GM21526 (cell line): ENCODE results near the gene SH2D4B.

Source experiments
- ATAC-seq: cut with Tn5 transposase; IDR thresholded peaks from one replicate; pipeline ENCODE4 v1.9.1; 2021; ENCODE audit warnings: moderate library complexity; ENCODE audit not compliant: unreplicated experiment, low FRiP score

The SH2D4B gene

DNA sequence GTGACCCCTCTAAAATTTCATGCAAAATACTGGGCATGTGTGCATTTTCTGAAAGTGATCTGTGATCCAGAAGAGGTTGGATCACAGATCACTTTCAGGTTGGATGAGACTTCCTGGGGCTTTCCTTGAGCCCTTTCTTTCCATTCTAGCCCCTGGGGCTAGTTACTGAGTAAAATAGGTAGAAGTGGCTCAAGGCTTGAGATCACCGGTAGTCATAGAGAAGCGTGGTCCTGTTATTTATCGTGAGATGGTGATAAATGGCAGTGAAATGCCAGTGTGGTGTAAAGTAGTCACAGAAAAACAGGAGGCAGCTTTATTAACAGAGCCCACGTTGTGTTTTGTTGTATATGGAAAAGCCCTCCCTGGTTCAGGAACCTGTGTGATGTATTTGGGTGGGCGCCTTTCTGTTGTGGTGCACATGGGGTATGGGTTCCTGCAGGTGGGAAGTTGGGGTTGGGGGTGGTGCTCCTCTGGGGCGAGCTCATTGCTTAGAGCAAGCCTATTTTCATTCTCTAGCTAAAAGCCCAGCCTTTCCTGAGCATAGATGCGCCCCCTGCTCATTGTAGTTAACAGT is 34.0 kb upstream of the SH2D4B start:
- ATAC-seq: no peak

DNA sequence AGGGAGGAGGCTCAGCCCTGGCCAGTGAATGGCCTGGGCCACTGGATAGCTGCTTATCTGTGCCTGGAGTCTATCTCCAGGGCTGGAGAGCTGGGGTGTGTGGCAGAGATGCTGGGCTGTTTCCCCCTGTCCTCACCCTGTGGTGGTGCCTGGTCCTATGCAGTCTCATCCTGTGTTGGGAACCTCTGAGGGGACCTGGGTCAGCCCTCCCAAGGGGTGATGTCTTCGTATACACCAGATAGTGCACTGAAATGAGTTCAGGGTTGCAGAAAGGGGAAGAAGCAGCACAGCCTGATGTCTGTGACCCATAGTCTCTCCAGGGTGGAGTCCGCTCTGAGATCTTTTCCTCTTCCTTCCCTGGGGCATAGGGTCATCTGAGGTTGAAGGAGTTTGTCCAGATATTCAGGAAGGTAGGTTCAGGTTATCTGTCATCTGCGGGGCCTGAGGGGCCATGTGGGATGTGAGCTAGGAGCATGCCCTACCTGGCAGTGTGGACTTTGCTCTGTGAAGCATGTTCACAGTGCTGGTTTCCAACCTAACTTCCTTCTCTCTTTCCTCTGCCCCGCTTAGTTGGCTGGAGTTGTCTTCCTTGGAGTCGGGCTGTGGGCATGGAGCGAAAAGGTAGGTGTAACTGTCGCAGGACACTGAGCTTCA is 33.4 kb upstream of the SH2D4B start:
- ATAC-seq: no peak

DNA sequence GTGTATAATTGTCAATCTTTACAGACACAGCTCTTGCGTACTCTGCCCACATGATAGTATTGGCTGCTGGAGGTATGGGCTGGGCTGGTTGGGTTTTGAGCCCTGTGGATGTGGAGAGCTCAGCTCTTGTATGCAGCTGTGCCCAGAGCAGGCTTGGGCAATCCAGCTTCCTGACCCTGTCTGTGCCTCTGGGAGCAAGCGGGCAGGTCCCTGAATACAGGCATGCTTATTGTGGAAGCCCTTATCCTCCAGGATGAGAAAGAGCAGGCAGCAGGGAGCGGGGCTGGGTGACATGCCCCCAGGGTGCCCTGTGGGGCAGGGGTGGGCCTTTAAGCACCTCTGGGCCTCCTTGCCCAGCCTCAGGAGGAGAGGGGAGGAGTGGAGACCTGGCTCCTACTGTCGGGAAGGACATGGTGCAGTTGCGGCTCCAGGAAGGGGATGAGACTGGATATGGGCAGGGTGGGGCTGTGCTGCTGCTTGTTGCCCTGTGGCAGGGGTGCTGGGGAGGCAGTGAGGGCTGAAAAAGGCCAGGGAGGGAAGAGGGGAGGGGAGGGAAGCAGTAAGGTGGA is 32.7 kb upstream of the SH2D4B start:
- ATAC-seq: peak; percentile 7

DNA sequence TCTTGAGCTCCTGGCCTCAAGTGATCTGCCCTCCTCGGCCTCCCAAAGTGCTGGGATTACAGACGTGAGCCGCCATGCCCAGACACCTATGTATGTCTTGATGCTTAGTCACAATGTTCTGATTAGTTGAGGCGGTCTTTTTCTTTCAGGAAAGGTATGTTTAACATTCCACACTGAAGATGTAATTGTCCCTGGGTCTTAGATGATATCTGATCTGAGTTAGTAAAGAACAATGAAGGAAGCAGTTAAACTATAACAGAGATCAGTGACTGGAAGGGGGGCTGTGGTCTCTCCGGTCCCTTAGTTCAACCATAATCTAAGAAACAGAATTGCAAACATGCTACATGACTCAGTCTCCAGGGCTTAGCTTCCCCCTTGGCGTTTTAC is 31.5 kb upstream of the SH2D4B start:
- ATAC-seq: no peak

DNA sequence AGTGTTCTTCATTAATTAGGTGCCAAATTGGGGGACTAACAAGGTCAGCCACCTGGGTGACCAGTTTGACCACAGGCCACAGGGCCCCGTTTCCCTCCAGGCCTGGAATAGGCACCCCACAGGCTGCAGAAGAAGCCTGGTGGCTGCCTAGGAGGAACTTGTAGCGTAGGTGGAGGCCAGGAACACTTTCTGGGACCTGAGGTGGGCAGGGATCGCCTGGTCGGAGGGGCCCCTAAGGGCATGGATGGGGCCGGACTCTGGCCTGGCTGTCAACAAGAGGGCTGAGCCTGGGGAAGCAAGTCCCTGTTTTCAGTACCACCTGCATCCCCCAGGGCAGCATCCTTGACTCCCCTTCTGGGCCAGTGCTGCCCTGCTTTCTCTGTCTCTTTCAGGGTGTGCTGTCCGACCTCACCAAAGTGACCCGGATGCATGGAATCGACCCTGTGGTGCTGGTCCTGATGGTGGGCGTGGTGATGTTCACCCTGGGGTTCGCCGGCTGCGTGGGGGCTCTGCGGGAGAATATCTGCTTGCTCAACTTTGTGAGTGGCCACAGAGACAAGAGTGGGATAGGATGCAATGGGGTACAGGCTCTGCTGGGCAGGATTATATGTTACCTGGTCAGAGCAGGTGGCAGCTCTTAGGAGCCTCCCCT is 30.7 kb upstream of the SH2D4B start:
- ATAC-seq: no peak

DNA sequence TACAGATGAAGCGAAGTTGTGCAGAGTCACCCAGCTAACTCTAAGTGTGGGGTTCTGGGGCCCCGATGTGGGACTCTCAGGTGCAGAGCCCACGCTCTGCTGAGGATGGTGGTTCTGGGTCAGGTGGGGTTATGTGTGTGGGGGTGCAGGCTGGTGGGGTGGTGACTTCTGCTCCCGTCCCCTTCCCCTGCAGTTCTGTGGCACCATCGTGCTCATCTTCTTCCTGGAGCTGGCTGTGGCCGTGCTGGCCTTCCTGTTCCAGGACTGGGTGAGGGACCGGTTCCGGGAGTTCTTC is 28.6 kb upstream of the SH2D4B start:
- ATAC-seq: no peak

DNA sequence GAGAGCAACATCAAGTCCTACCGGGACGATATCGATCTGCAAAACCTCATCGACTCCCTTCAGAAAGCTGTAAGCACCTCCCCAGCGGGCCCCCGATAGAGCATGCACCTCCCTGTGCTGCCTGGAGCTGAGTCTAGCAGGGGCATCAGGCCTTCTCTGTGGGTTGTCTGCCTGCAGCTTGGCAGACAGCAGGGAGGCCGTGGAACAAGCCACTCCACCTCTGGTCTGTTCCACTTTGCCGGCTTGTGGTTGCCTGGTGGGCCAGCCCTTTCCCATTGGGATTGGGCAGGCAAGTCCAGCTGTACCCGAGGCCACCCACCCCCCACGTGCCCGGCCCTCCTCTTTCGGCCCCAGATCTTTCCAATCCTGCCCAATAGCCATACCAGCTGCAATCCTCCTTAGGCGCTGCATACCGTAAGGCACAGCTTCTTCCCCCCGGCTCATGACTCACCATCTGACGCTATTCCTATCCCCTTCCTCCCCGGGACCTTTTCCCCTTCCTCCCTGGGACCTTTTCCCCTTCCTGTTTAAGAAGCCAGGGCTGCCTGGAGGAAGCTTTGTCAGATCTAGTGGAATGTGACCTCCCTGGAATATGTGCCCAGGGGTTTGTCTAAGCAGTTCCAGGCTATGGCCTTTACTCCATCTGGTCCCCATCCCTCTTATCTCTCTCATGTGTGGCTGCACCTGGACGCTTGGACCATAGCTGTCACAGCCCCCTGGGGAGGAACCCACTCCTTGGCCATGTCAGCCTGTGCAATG is 28.1 kb upstream of the SH2D4B start:
- ATAC-seq: no peak

DNA sequence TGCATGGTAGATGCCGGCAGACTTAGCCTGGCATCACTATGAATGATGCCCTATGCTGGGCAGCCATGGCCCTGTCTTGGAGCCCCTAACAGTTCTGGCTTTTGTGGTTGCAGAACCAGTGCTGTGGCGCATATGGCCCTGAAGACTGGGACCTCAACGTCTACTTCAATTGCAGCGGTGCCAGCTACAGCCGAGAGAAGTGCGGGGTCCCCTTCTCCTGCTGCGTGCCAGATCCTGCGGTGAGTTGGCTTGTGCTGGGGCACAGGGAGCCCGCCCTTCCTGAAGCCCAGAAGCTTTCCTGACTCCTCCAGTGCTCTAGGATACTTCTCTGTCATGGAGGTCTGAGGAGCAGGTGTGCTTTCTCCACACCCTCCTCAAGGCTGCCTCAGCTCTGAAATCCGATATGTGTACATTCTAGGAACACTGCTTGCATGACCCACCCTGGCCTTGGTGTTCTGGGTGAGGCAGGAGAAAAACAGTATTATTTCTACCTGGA is 25.6 kb upstream of the SH2D4B start:
- no peak for ATAC-seq

DNA sequence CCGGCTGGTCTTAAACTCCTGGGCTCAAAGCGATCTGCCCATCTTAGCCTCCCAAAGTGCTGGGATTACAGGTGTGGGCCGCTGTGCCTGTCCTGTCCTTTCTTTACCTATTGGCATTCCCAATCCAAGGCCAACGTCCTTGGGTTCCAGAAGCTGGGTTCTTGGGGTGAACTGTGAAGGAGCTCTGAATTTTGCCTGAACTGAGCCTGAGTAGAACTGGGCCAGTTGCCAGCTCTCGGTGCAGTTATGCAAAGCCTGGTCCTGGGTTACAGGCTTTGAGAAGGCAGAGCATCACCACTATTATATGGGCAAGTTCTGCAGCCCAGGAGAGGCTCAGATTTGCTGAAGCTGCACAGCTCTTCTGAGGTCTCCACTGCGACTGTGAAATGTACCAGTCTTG is 24.6 kb upstream of the SH2D4B start:
- ATAC-seq: no peak

DNA sequence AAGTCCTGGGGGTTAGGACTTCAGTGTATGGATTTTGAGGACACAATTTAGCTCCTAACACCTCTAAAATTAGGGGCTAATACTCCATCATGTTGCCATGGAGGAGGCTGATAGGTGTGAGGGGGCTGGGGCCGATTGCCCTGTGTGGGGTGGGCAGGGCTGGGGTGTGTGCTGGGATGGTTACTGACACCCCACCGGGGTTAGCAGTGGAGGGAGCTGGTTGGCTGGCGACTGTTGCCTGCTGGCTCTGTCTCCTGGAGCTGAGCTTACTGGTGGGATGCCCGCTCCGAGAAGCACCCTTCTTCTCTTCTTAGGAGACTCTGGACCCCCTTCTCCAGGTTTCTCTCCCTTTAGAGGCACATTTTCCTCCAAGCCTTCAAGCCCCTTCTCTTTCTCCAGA is 22.2 kb upstream of the SH2D4B start:
- ATAC-seq: no peak

DNA sequence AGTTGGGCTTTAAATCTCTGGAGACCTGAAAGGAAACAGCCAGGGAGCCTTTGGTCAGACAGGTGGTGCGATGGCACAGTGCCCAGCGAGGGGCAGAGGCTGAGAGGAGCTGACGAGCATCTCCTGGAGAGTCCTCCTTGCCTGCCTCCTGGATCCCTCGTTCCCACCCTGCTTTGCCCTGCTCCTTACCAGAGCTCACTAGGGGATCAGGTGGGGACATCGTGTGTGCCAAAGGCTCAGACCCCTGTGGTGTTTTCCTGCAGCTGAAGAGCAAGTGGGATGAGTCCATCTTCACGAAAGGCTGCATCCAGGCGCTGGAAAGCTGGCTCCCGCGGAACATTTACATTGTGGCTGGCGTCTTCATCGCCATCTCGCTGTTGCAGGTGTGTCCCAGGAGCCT is 21.8 kb upstream of the SH2D4B start:
- ATAC-seq: no peak

DNA sequence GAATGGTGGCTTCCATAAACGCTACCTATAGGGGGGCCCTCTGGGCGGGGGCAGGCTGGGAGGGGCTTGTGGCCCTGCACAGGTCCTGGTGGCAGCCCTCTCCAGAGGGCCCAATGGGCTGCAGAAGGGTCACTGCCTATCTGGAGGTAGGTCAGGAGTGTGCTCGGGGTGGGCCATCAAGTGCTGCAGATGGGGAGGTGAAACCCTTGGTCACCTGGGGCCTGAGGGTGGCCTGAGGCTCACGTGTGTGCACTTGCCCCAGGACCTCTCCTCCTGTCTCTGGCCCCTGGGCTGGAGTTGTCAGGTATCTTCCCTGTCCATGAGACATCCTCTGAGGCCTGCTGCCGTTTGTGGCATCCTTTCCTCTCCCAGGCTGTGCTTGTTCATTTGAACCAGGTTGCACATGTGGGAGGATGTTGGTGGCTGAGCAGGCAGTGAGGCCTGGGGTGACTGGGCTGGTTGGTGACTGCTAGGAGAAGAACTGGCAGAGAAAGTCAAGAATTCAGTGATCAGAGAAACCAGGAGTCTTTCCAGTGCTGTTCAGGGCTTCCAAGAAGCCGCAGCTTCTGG is 21.1 kb upstream of the SH2D4B start:
- no peak for ATAC-seq

DNA sequence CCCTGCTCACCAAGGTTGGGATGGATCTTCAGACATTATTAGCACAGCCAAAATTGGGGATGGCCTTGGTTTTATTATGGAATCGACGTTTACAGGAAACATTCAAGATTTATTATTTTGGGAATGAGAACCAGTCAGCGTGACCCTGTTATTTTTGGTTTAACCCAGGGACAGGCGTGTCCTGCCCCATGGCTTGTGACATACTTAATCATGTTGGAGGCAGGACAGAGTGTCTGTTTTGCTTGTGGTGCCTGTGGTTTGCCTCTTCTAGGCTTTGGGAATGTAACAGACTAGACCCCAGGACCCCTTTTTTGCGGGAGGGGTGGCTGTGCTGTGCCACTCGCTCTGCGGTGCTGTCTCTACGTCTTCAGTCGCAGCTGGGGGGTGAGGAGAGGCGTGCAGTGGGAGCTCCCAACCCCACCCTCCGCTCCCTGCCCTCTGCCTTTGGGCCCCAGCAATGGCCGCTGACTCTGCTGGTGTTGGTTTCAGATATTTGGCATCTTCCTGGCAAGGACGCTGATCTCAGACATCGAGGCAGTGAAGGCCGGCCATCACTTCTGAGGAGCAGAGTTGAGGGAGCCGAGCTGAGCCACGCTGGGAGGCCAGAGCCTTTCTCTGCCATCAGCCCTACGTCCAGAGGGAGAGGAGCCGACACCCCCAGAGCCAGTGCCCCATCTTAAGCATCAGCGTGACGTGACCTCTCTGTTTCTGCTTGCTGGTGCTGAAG is 20.1 kb upstream of the SH2D4B start:
- no peak for ATAC-seq

DNA sequence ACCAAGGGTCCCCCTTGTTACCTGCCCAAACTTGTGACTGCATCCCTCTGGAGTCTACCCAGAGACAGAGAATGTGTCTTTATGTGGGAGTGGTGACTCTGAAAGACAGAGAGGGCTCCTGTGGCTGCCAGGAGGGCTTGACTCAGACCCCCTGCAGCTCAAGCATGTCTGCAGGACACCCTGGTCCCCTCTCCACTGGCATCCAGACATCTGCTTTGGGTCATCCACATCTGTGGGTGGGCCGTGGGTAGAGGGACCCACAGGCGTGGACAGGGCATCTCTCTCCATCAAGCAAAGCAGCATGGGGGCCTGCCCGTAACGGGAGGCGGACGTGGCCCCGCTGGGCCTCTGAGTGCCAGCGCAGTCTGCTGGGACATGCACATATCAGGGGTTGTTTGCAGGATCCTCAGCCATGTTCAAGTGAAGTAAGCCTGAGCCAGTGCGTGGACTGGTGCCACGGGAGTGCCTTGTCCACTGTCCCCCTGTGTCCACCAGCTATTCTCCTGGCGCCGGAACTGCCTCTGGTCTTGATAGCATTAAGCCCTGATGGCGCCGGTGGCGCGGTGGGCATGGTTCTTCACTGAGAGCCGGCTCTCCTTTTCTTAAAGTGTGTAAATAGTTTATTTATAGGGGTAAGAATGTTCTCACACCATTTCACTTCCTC is 19.4 kb upstream of the SH2D4B start:
- no peak for ATAC-seq

DNA sequence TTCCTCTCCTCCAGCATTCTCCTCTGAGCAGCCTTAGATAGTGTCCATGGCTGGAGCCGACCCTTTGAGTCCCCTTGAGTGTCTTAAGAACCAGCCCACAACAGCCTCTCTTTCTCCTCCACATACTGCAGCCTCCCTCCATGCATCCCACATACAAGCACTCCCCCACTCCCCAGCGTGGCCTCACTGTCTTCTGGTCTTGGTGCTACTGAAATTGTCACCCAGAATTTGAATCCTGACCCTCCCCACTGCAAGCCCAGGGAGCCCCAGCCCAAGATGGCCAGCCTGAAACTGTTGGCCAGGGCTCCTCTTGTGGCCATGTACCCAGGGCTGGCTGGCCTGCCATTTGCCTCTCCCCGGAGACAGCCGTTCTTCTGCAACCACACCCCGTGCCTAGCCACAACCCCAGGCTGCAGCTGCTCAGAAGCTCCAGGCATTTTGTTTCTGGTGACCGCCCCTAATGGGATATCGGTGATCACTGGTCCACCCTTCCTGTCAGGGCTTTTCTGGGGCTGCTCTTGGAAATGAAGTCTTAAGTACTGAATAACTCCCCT is 18.8 kb upstream of the SH2D4B start:
- ATAC-seq: no peak

DNA sequence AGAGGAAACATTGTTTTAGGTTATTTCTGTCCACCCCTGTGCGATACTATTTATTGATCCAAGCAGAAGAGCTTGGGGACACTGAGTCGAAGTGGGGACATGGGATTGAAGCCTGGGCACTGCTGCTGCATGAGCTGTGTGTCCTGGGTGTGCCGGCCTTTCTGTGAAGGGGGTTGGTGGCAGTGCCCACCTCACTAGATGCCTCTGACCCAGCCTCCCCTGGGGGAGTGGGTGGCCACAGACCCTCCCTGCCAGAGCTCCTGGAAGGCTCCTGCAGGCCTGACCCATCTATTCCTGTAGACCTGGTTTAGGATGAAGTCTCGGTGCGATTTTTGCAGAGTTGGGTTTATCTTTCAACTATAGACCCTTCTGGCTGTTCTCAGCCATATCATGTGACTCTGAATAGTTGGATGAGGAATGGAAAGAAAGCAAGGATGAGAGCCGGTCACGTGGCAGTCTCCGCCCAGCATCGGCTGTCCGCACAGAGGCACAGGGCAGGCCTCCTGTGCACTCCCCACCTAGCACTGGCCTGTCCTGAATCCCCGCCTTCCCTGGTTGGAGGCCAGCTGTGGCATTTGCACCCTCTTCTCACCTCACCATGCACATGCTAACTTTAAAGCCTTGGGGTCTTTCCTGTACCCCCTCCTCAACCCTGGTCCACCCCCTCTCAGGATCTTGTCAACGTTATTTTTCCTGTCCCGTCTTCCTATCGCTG is 17.6 kb upstream of the SH2D4B start:
- ATAC-seq: no peak

DNA sequence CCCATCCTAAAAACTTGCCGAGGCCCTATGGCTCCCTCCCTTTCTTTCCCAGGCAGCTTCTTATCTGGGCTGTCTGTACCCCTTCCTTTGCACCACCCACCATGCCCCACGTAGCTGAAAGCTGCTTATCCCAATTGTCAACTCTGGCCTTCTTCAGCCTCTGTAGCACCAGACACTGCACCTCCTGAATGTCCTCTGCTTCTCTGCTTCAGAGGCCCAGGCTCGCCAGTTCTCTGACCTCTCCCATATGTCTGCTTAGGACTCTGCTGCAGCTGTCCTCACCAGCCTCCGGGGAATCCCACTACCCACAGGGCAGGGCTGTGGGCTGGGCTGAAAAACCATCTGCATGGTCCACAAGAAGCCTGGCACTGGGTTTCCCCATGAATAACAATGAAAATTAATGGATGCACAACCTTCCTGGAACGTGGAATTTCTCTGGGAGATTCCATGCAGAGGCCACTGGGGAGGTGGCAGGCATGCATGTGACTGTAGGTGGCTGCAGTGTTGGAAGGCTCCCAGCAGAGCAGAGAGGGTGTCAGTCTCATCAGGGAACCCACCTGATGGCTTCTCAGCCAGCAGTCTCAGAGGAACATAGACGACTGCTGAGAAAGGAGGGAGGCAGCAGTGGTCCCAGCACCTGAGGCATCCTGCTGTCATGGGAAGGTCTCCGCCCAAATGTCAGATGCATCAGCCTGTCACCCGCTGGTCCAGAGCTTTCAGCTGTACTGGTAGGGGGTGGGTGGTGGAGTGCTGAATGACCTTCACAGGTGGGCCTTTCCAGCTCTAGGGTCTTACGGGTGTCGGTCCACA is 16.8 kb upstream of the SH2D4B start:
- ATAC-seq: no peak

DNA sequence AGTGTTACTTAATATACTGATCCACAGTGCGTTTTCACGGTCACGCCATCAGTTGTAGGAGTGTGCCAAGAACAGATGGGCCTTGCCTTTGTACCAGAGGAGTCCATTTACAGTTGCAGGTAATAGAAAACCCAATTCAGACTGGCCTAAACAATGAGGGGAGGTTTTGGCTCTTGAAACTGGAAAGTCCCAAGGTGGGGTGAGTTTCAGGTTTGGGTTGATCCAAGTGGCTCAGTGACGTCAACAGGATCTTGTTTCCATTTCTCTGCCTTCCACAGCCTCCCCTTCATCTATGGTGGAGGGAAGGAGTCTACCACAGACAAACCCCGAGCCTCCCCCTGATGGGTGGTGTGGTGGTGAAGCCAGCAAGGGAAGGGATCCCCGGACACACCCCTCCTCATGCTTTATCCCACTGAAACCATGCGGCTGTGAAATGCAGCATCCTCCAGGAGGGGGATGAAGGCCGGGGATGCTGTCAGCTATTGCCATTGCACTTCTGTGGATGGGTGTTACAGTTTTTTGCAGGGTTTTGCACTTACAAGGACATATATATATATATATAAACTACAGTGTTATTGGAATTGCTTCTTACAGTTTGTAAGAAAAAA is 14.8 kb upstream of the SH2D4B start:
- no peak for ATAC-seq
